DMS53 treated with DMSO at 0.1 percent for 48 hours (cell line): ENCODE results near the gene ZNF587.
"Not testable (repeated sequence)": the region's sequence is repeated elsewhere in the genome, so short reads cannot be mapped to it uniquely, and the experiment has no call there.

Source experiments
- DNase-seq: peaks from one replicate; lab custom pipeline; 2025; ENCODE audit not compliant: unreplicated experiment; lab: John Stamatoyannopoulos, UW

Gene ZNF587

GRCh38 chr19:57886046-57886445, 36.4 kb downstream of the ZNF587 start:
- DNase-seq = no peak

- no peak for DNase-seq
Observed at GRCh38 chr19:57887195-57887941, 37.7 kb downstream of the ZNF587 start.

- no peak for DNase-seq
Observed at GRCh38 chr19:57888107-57888559, 38.5 kb downstream of the ZNF587 start.

GRCh38 chr19:57888560-57889231, 39.0 kb downstream of the ZNF587 start, which contains the start of gene ZNF814:
Gene ZNF814 (minus strand): TSS chr19:57889037. CDS start chr19:57888802, 235 bp downstream.
- no peak for DNase-seq

GRCh38 chr19:57890706-57891105, 41.0 kb downstream of the ZNF587 start:
- not testable (repeated sequence) for DNase-seq

- no peak for DNase-seq
Observed at GRCh38 chr19:57900311-57900710, 50.7 kb downstream of the ZNF587 start.

GRCh38 chr19:57903618-57904184, 54.0 kb downstream of the ZNF587 start:
- DNase-seq = no peak

- DNase-seq = no peak
Observed at GRCh38 chr19:57905258-57905657, 55.6 kb downstream of the ZNF587 start.

GRCh38 chr19:57907394-57907793, 57.7 kb downstream of the ZNF587 start:
- no peak for DNase-seq

- no peak for DNase-seq
Observed at GRCh38 chr19:57914531-57914930, 64.9 kb downstream of the ZNF587 start.
